ENCODE data around the gene SIK3.
A peak's percentile ranks its signal among the peaks of the same experiment; 100 is the strongest.

The SIK3 gene

DNA sequence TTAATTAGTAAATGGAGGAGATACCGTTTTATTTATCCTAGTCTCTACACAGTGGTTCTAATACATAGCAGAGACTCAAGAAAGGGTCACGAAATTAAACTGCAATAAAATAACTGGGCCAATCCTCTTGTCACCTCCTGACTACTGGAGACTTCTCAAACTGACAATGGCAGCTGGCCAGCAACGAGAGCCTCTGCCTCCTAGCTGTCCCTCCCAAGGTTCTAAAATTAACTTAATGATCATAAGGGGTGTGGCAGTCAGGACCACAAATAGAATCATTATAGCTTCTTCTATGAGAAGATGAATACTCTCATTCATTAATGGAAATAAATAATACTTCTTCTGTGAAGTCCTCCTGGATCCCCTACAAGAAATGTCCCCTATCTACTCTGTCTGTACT lies 197.0 kb downstream of the SIK3 start:
- DNase-seq (ENCODE audit: low spot score), result no peak

GRCh38 chr11:116896211-116896610 lies 202.0 kb downstream of the SIK3 start:
- DNase-seq (ENCODE audit: low spot score), result no peak

- no peak for DNase-seq (ENCODE audit: low spot score)
These were observed 203.0 kb downstream of the SIK3 start for GRCh38 chr11:116895048-116895757.

GRCh38 chr11:116893906-116894305 lies 204.3 kb downstream of the SIK3 start:
- DNase-seq (ENCODE audit: low spot score), result no peak

GRCh38 chr11:116893437-116893836 lies 204.8 kb downstream of the SIK3 start:
- DNase-seq (ENCODE audit: low spot score), result no peak

- no peak for DNase-seq (ENCODE audit: low spot score)
These were observed 205.9 kb downstream of the SIK3 start for GRCh38 chr11:116892374-116892773.

GRCh38 chr11:116891746-116892145 lies 206.5 kb downstream of the SIK3 start:
- no peak for DNase-seq (ENCODE audit: low spot score)

DNA sequence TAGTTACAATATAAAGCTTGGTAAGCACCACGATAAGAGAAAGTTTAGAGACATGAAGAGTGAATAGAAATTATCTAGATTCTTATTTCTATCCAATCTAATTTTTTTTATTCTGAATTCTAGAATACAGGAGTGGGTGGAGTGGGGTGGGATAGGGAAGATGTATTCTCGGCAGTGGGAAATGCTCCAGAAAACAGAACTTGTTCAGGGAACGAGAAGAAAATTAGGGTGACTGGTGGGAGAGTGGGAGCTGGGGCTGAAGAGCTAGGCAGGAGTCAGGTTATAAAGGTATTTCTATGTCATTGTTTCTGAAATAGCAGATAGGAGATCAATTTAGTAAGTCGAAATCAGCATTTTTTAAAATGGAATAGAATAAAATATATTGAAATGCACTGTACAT lies 207.6 kb downstream of the SIK3 start:
- no peak for DNase-seq (ENCODE audit: low spot score)

DNA sequence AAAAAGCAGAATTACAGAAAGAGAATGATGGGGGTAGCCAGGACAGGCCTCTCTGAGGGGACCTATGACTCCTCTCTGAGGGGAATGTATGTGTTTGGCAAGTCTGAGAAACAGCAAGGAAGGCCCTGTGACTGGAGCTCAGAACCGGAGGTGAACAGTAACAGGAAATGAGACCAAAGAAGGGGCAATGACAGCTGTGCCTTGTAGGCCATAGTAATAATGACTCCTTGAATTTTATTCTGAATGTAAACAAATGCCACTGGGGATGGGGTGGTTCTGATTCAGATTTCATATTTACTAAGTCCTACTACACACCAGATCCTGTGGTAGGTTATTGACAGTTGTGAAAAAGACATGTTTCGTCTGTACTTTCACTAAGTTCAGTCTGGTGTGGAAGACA lies 208.0 kb downstream of the SIK3 start:
- no peak for DNase-seq (ENCODE audit: low spot score)

DNA sequence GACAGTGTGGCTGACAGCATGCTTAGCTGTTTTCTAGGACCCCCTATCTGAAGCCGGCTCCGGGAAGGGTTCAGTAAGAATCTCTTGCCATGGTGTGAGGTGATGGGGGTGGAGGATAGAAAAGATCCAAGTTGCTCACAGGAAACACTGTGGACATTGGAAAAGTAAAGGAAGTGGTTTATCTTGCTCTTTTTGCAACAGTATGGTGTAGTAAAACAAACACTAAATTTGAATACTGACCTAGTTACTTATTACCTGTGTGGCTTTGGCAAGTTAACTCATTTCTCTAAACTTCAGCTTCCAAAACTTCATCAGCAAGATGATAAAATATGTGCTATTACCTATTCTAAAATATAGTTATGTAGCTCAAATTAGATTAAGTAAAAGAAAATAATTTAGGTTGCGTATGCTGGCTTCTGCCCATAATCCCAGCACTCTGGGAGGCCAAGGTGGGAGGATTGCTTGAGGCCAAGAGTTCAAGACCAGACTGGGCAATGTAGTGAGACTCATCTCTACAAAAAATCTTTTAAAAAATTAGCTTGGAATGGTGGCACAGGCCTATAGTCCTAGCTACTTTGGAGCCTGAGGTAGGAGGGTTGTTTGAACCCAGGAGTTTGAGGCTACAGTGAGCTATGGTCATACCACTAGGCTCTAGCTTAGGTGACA lies 209.2 kb downstream of the SIK3 start:
- no peak for DNase-seq (ENCODE audit: low spot score)

GRCh38 chr11:116888024-116888423 lies 210.2 kb downstream of the SIK3 start:
- DNase-seq (ENCODE audit: low spot score), result no peak

DNA sequence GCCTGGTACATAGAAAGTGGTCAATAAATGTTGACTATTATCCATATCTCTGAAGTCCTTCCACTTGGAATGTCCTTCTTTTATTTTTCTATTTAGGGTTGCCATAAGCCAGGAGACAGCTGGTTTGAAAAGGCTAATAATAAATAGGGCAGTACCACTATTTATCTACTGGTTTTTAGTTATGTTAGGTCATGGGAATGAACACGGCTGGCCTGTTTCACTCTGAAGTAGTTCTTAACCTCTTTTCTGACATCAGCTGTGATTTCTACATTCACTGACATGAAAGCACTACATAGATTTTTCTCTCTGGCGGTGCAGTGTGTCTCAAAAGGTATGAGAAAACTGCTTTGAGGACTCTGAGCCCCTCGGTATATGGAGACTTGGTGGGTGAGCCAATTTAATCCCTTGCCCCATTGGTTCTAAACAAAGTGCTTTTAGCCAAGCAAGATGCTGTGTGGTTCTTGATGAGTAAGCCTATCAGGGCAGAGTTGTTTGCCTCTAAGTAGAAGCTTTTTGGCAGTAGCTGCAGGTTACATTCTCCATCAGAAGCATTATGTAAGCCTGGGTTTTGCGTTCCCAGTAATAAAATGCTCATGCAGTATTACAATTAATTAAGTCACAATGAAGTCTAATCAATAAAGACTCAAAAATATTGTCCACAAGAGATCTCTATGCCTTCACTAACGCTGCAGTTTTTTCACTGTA lies 212.1 kb downstream of the SIK3 start:
- no peak for DNase-seq (ENCODE audit: low spot score)

- DNase-seq (ENCODE audit: low spot score), result no peak
These were observed 215.8 kb downstream of the SIK3 start for GRCh38 chr11:116882386-116882785.

GRCh38 chr11:116881143-116881542 lies 217.1 kb downstream of the SIK3 start:
- no peak for DNase-seq (ENCODE audit: low spot score)

GRCh38 chr11:116879800-116880625 lies 218.2 kb downstream of the SIK3 start:
- DNase-seq (ENCODE audit: low spot score), result peak; percentile 24

GRCh38 chr11:116876656-116877055 lies 221.6 kb downstream of the SIK3 start:
- no peak for DNase-seq (ENCODE audit: low spot score)

DNA sequence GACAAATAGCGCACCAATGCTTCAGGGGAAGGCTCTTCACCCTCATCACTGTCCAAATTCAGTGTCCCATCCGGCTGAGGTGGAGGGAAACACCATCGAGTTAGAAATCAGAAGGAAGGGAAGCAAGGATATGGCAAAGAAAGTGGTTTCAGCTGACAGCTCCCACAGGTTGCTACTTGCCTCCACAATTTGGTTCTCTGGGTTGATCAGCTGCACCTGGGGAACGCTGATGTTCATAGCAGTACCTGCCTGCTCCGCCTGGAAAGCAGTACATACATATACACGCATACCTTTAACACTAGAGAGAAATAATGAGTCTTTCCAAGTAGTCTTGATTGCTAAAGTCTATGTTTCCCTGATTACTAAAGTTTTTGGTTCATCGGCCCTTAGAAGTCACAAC lies 223.0 kb downstream of the SIK3 start:
- DNase-seq (ENCODE audit: low spot score), result no peak

GRCh38 chr11:116874251-116874650 lies 224.0 kb downstream of the SIK3 start:
- no peak for DNase-seq (ENCODE audit: low spot score)

DNA sequence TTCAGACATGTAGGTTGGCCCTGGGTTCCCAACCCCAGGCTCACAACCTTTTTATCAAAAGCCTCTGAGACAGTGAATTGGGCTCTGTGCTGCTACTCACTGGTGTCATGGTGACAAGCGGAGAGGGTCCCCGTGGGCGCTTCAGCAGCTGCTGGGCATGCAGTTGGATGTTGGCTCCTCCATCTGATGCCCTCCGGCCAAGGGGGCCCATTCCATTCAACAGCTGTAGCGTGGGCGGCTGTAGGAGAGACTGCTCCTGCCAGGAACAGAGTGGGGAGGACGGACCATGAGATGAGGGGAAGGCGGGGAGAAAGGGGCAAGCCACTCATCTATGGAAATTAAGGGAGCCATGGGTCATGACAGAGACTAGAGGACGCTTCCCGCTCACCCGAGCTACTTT lies 224.8 kb downstream of the SIK3 start:
- no peak for DNase-seq (ENCODE audit: low spot score)

GRCh38 chr11:116871248-116871647 lies 227.0 kb downstream of the SIK3 start:
- no peak for DNase-seq (ENCODE audit: low spot score)

DNA sequence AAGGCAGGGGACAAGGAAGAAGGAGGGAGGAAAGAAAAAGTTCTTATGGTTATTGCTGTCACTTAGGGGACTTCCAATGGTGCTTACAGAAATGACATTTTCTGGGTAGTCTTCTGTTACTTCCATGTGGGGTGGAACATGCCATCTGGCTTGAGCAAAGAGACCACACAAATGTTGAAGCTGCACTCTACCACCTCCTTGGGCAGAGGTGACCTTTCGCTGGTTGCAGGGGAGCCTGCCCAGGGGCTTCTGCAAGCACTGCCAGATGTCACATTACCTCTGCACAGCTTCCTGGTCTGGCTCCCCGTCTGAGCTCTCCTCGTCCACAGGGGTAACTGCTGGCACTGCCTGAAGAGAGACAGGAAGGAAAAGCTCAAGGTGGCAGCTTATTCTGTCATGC lies 228.2 kb downstream of the SIK3 start:
- no peak for DNase-seq (ENCODE audit: low spot score)

GRCh38 chr11:116869610-116870009 lies 228.6 kb downstream of the SIK3 start:
- no peak for DNase-seq (ENCODE audit: low spot score)

Data from SK-N-DZ (cell line).